ENCODE measurements around the gene C20orf144. TPM values are rescaled to one million over a fixed set of nuclear protein-coding genes. Genes with fewer than 3 reads are reported as not detected.

The C20orf144 gene
- total and polyA plus RNA-seq, 8 donors: 0.09 to 0.15 (median 0.12) TPM; not detected in 2

- intact Hi-C loops (cut with DNase I): loop anchor here in 1 of 3 donors (5.0 kb wide), 1 partner anchor 194 kb away; no protein-coding TSS in a partner anchor
- ATAC-seq (no peak), FAIRE-seq (no peak), DNase-seq (peak in 4 of 6 donors; percentile 6 to 62 (median 21))
- no peaks in the 10 kb centered on the region for H3K9me3 ChIP-seq
- no peak overlapping the region for H3K4me3 ChIP-seq
- H3K36me3 ChIP-seq: peaks cover 0 to 7% (median 0%) of the 10 kb centered on the region in 3 donors
- no peaks in the 10 kb centered on the region for H3K27me3 ChIP-seq
- no peak for TF ChIP-seq CTCF (IDR thresholded peaks at IDR 0.05)
- peaks cover 21 to 27% (median 26%) of the 10 kb centered on the region in 3 donors for H3K4me1 ChIP-seq
- 94 to 95% methylated on average over 10 of the region's 10 CpGs for WGBS, 2 donors
- H3K27ac ChIP-seq: peak overlapping the region in 1 of 4 donors; percentile 77
Observed at GRCh38 chr20:33656010-33656782, 5.9 kb upstream of the C20orf144 start.

DNA sequence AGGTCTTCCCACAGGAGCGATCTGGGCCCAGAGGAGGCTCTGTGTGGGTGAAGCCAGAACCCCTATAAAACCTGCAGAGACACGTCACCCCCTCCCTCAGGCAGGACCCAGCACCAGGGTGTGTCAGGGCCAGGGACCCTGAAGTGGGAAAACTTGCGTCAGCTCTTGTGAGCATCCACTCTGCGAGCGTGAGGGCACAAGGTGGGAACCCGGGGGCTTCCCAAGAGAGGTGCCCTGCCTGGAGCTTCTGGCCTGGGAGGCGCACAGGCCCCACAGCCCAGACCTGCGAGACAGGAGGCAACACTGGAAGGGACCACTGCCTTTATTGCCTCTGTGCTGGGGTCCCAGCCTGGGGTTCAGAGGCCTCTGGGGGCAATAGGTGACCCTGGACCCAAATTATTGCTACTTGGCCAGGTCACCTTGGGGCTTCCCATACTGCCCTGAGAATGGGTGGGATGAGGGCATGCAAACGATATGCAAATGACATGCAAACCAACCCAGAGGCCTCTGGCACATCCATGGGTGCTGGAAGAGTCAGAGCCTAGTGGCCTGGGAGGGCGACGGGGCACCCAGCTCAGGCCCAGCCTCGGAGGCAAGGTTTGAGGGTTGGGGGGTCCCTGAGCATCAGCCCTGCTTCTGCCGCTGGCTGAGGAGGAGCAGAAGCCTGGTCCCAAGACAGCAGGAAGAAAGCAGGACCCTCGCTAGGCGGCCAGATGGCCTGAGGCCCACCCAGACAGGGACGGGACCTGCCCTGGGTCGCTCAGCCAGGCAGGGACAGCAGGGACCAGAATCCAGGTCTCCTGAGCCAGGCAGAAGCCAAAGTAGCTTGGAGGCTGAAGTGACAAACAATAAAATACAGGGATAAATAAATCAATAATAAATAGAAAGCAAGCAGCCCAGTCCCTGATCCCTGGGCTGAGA, 5.1 kb upstream of the C20orf144 start:
- TF ChIP-seq CTCF (IDR thresholded peaks at IDR 0.05): no peak
- H3K27ac ChIP-seq: no peak overlapping the region
- WGBS, 2 donors: 94 to 95% methylated on average over 17 of the region's 17 CpGs
- no peaks in the 10 kb centered on the region for H3K27me3 ChIP-seq
- FAIRE-seq (no peak), ATAC-seq (no peak), DNase-seq (peak in 4 of 6 donors; percentile 13 to 64 (median 24))
- no peak overlapping the region for H3K4me3 ChIP-seq
- intact Hi-C loops (cut with DNase I): loop anchor here in 1 of 3 donors (5.0 kb wide), 1 partner anchor 195 kb away; no protein-coding TSS in a partner anchor
- peaks cover 0 to 7% (median 0%) of the 10 kb centered on the region in 3 donors for H3K36me3 ChIP-seq
- no peaks in the 10 kb centered on the region for H3K9me3 ChIP-seq
- peaks cover 21 to 27% (median 26%) of the 10 kb centered on the region in 3 donors for H3K4me1 ChIP-seq

DNA sequence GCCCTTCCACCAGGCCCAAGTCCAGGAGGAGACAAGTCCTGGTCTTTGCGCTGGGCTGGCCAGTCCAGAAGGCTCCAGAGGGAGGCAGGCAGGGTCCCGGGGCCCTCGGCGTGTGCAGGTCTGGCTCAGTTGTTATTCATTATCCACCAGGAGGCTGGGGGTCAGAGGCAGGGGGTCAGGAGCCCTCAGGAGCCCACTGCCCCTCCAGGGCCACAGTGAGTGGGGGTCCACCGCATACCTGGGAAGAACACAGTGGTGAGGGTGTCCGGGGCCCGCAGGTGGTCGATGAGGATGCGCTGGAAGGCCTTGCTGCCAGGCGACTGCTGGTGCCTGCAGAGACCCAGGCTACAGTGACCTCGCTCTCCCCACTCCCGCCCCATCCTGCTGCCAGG, 4.4 kb upstream of the C20orf144 start:
- DNase-seq (peak in 2 of 6 donors; percentile 12), FAIRE-seq (no peak), ATAC-seq (no peak)
- WGBS, 2 donors: 92 to 97% methylated on average over 12 of the region's 12 CpGs
- H3K27ac ChIP-seq: no peak overlapping the region
- H3K9me3 ChIP-seq: no peaks in the 10 kb centered on the region
- peaks cover 0 to 7% (median 0%) of the 10 kb centered on the region in 3 donors for H3K36me3 ChIP-seq
- no peak for TF ChIP-seq CTCF (IDR thresholded peaks at IDR 0.05)
- H3K27me3 ChIP-seq: no peaks in the 10 kb centered on the region
- intact Hi-C loops (cut with DNase I): loop anchor here in 1 of 3 donors (5.0 kb wide), 1 partner anchor 195 kb away; no protein-coding TSS in a partner anchor
- H3K4me3 ChIP-seq: no peak overlapping the region
- peaks cover 22 to 25% (median 25%) of the 10 kb centered on the region in 3 donors for H3K4me1 ChIP-seq

GRCh38 chr20:33658510-33658909, 3.6 kb upstream of the C20orf144 start:
- WGBS, 2 donors: 91 to 95% methylated on average over 8 of the region's 8 CpGs
- no peaks in the 10 kb centered on the region for H3K9me3 ChIP-seq
- H3K27ac ChIP-seq: no peak overlapping the region
- H3K4me3 ChIP-seq: no peak overlapping the region
- no peaks in the 10 kb centered on the region for H3K27me3 ChIP-seq
- H3K36me3 ChIP-seq: peaks cover 0 to 7% (median 0%) of the 10 kb centered on the region in 3 donors
- no peak for TF ChIP-seq CTCF (IDR thresholded peaks at IDR 0.05)
- peaks cover 17 to 18% (median 17%) of the 10 kb centered on the region in 3 donors for H3K4me1 ChIP-seq
- ATAC-seq (no peak), DNase-seq (peak in 2 of 6 donors; percentile 6 to 12), FAIRE-seq (no peak)
- intact Hi-C loops (cut with DNase I): loop anchor here in 1 of 3 donors (5.0 kb wide), 1 partner anchor 196 kb away; no protein-coding TSS in a partner anchor
